ENCODE data around the gene TTC17. TPM values are rescaled to one million over a fixed set of nuclear protein-coding genes. Genes with fewer than 3 reads are reported as not detected.
"Not testable (repeated sequence)": the region's sequence is repeated elsewhere in the genome, so short reads cannot be mapped to it uniquely, and the experiment has no call there.

TTC17 gene
- total and polyA plus RNA-seq, 4 donors: 18.9 to 88.6 (median 43.5) TPM

DNA sequence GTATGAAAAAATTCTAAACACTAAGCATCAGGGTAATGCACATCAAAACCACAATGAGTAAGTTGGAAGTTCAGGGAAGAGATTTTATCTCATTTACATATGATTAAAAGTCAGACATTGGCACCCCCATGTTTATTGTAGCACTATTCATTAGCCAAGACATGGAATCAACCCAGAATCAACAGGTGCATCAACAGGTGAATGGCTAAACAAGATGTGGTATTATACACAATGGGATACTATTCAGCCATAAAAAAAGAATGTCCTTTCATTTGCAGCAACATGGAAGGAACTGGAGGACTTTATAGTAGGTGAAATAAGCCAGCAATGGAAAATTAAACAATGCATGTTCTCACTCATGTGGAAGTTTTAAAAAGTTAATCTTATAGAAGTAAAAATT lies 17.6 kb upstream of the TTC17 start:
- Histone ChIP-seq H3K4me1 (ENCODE audit: control insufficient read depth in 4 of 4, insufficient read depth in 4 of 4, low read length in 3 of 4) (no peaks in the 10 kb centered on the region), H3K27me3 (ENCODE audit: control insufficient read depth in 4 of 4, insufficient read depth in 4 of 4, low read length in 3 of 4) (no peaks in the 10 kb centered on the region), H3K4me3 (ENCODE audit: low read depth in 1 of 3, low read length in 3 of 3) (no peak overlapping the region), H3K27ac (ENCODE audit: low read depth in 1 of 2, low read length in 2 of 2) (no peak overlapping the region), H3K9me3 (ENCODE audit: control insufficient read depth in 4 of 4, low read length in 3 of 4) (no peaks in the 10 kb centered on the region), H3K36me3 (ENCODE audit: control insufficient read depth in 4 of 4, insufficient read depth in 3 of 4, low read depth in 1 of 4, low read length in 3 of 4) (peaks cover 3 to 39% (median 21%) of the 10 kb centered on the region in 4 donors), H3K9ac (ENCODE audit: low read depth in 1 of 2, low read length in 2 of 2) (no peak overlapping the region)
- no peak for DNase-seq (ENCODE audit: low spot score)
- TF ChIP-seq RAD21 (IDR thresholded peaks at IDR 0.05): no peak
- no peak for TF ChIP-seq GABPA (IDR thresholded peaks at IDR 0.05 in 1 of 2, conservative IDR thresholded peaks at IDR 0.05 in 1 of 2)
- TF ChIP-seq, protein P1, sequence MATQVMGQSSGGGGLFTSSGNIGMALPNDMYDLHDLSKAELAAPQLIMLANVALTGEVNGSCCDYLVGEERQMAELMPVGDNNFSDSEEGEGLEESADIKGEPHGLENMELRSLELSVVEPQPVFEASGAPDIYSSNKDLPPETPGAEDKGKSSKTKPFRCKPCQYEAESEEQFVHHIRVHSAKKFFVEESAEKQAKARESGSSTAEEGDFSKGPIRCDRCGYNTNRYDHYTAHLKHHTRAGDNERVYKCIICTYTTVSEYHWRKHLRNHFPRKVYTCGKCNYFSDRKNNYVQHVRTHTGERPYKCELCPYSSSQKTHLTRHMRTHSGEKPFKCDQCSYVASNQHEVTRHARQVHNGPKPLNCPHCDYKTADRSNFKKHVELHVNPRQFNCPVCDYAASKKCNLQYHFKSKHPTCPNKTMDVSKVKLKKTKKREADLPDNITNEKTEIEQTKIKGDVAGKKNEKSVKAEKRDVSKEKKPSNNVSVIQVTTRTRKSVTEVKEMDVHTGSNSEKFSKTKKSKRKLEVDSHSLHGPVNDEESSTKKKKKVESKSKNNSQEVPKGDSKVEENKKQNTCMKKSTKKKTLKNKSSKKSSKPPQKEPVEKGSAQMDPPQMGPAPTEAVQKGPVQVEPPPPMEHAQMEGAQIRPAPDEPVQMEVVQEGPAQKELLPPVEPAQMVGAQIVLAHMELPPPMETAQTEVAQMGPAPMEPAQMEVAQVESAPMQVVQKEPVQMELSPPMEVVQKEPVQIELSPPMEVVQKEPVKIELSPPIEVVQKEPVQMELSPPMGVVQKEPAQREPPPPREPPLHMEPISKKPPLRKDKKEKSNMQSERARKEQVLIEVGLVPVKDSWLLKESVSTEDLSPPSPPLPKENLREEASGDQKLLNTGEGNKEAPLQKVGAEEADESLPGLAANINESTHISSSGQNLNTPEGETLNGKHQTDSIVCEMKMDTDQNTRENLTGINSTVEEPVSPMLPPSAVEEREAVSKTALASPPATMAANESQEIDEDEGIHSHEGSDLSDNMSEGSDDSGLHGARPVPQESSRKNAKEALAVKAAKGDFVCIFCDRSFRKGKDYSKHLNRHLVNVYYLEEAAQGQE (IDR thresholded peaks at IDR 0.05): no peak
- TF ChIP-seq JUND (IDR thresholded peaks at IDR 0.05): no peak
- no peak for TF ChIP-seq TAF1 (conservative IDR thresholded peaks at IDR 0.05)
- TF ChIP-seq RXRA (IDR thresholded peaks at IDR 0.05): no peak
- no peak for TF ChIP-seq FOXA1 (IDR thresholded peaks at IDR 0.05)

DNA sequence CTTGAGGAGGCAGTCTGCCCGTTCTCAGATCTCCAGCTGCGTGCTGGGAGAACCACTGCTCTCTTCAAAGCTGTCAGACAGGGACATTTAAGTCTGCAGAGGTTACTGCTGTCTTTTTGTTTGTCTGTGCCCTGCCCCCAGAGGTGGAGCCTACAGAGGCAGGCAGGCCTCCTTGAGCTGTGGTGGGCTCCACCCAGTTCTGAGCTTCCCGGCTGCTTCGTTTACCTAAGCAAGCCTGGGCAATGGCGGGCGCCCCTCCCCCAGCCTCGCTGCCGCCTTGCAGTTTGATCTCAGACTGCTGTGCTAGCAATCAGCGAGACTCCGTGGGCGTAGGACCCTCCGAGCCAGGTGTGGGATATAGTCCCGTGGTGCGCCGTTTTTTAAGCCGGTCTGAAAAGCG lies 7.3 kb upstream of the TTC17 start:
- not testable (repeated sequence) for H3K4me3 ChIP-seq (ENCODE audit: low read depth in 1 of 3, low read length in 3 of 3); H3K9ac ChIP-seq (ENCODE audit: low read depth in 1 of 2, low read length in 2 of 2); H3K27me3 ChIP-seq (ENCODE audit: control insufficient read depth in 4 of 4, insufficient read depth in 4 of 4, low read length in 3 of 4); DNase-seq (ENCODE audit: low spot score); H3K36me3 ChIP-seq (ENCODE audit: control insufficient read depth in 4 of 4, insufficient read depth in 3 of 4, low read depth in 1 of 4, low read length in 3 of 4); H3K9me3 ChIP-seq (ENCODE audit: control insufficient read depth in 4 of 4, low read length in 3 of 4); H3K4me1 ChIP-seq (ENCODE audit: control insufficient read depth in 4 of 4, insufficient read depth in 4 of 4, low read length in 3 of 4); H3K27ac ChIP-seq (ENCODE audit: low read depth in 1 of 2, low read length in 2 of 2)
- 30% methylated on average over 6 of the region's 17 CpGs for WGBS

DNA sequence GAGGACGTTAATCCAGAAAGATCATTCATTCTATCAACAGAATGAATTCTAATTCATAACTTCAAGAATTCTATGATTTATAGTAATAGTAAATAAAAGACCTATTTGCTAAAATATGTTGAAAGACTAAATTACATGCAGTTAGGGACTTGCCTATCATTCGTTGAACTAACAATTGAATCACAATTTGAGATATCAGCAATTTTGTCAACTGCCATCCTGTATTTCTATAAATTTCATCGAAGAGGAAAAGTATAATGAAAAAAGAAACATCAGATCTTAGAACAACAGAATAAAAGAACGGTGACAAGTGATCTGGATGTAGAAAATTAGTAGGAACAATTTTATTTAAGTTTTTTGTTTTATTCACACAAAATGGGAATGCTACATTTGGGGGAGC lies 4.4 kb upstream of the TTC17 start:
- no peak for TF ChIP-seq YY1 (IDR thresholded peaks at IDR 0.05)
- no peak for TF ChIP-seq NR2F2 (IDR thresholded peaks at IDR 0.05)
- TF ChIP-seq, protein P2, sequence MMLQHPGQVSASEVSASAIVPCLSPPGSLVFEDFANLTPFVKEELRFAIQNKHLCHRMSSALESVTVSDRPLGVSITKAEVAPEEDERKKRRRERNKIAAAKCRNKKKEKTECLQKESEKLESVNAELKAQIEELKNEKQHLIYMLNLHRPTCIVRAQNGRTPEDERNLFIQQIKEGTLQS (IDR thresholded peaks at IDR 0.05): no peak
- no peak for TF ChIP-seq FOXA2 (IDR thresholded peaks at IDR 0.05)
- no peak for TF ChIP-seq SP1 (IDR thresholded peaks at IDR 0.05)
- TF ChIP-seq FOXA1 (IDR thresholded peaks at IDR 0.05): no peak
- TF ChIP-seq RXRA (IDR thresholded peaks at IDR 0.05): no peak
- no peak for TF ChIP-seq JUND (IDR thresholded peaks at IDR 0.05)

More for the DNA sequence above, 4.4 kb upstream of the TTC17 start:
- H3K9ac ChIP-seq (ENCODE audit: low read depth in 1 of 2, low read length in 2 of 2): no peak overlapping the region
- no peaks in the 10 kb centered on the region for H3K9me3 ChIP-seq (ENCODE audit: control insufficient read depth in 4 of 4, low read length in 3 of 4)
- 88% methylated on average over 4 of the region's 4 CpGs for WGBS
- no peaks in the 10 kb centered on the region for H3K27me3 ChIP-seq (ENCODE audit: control insufficient read depth in 4 of 4, insufficient read depth in 4 of 4, low read length in 3 of 4)
- no peaks in the 10 kb centered on the region for H3K36me3 ChIP-seq (ENCODE audit: control insufficient read depth in 4 of 4, insufficient read depth in 3 of 4, low read depth in 1 of 4, low read length in 3 of 4)
- no peak overlapping the region for H3K27ac ChIP-seq (ENCODE audit: low read depth in 1 of 2, low read length in 2 of 2)
- DNase-seq (ENCODE audit: low spot score): no peak
- H3K4me3 ChIP-seq (ENCODE audit: low read depth in 1 of 3, low read length in 3 of 3): no peak overlapping the region
- H3K4me1 ChIP-seq (ENCODE audit: control insufficient read depth in 4 of 4, insufficient read depth in 4 of 4, low read length in 3 of 4): peaks cover 0 to 6% (median 2%) of the 10 kb centered on the region in 4 donors

Data from liver (tissue), 9 donors.